Cortex of kidney (tissue), 1 donor: ENCODE measurements around the gene LENG8.
"Not testable (repeated sequence)": the region's sequence is repeated elsewhere in the genome, so short reads cannot be mapped to it uniquely, and the experiment has no call there.

Experiments used
- DNase-seq: peaks from one replicate; lab custom pipeline; 2025; lab: John Stamatoyannopoulos, UW

LENG8 gene

GRCh38 chr19:54462047-54462654 lies 13.2 kb downstream of the LENG8 start:
- DNase-seq, result no peak

- DNase-seq, result no peak
Observed at GRCh38 chr19:54462655-54463530, 13.9 kb downstream of the LENG8 start.

- no peak for DNase-seq
Observed at GRCh38 chr19:54463531-54464043, 14.6 kb downstream of the LENG8 start, which contains the start of gene LENG9. Gene LENG9, minus strand, starts transcription at chr19:54463778. Its CDS starts 252 bp downstream, at chr19:54463526.

GRCh38 chr19:54464044-54464629 lies 15.1 kb downstream of the LENG8 start:
- no peak for DNase-seq

GRCh38 chr19:54464630-54465425 lies 15.8 kb downstream of the LENG8 start:
- DNase-seq, result no peak

GRCh38 chr19:54465426-54466109 lies 16.6 kb downstream of the LENG8 start:
- no peak for DNase-seq

GRCh38 chr19:54466110-54466480 lies 17.1 kb downstream of the LENG8 start:
- DNase-seq, result not testable (repeated sequence)

- DNase-seq, result no peak
Observed at GRCh38 chr19:54469496-54469934, 20.5 kb downstream of the LENG8 start.

- no peak for DNase-seq
Observed at GRCh38 chr19:54470276-54470887, 21.4 kb downstream of the LENG8 start.

GRCh38 chr19:54470991-54471782 lies 22.2 kb downstream of the LENG8 start:
- DNase-seq, result no peak

- no peak for DNase-seq
Observed at GRCh38 chr19:54473071-54473891, 24.3 kb downstream of the LENG8 start, which contains the start of gene CDC42EP5. Gene CDC42EP5, minus strand, starts transcription at chr19:54473296. Its CDS starts 7,749 bp downstream, at chr19:54465547.

- no peak for DNase-seq
Observed at GRCh38 chr19:54473892-54474372, 24.9 kb downstream of the LENG8 start.

GRCh38 chr19:54475706-54476105 lies 26.7 kb downstream of the LENG8 start:
- no peak for DNase-seq

GRCh38 chr19:54477650-54478049 lies 28.7 kb downstream of the LENG8 start:
- DNase-seq, result no peak

- DNase-seq, result no peak
Observed at GRCh38 chr19:54478677-54479266, 29.8 kb downstream of the LENG8 start.

- no peak for DNase-seq
Observed at GRCh38 chr19:54480051-54480450, 31.1 kb downstream of the LENG8 start.

- no peak for DNase-seq
Observed at GRCh38 chr19:54481326-54481930, 32.4 kb downstream of the LENG8 start.

GRCh38 chr19:54482889-54483288 lies 33.9 kb downstream of the LENG8 start:
- DNase-seq, result no peak
